HUES6 (cell line): Measurements from ENCODE around the gene CDKAL1.

Experiments used
- H3K27ac ChIP-seq: 2 replicates; pipeline ENCODE4 v1.7.0; 2013; ENCODE audit warnings: low read depth, mild to moderate bottlenecking, low read length, inconsistent platforms
- H3K27me3 ChIP-seq: 2 replicates; pipeline ENCODE4 v1.6.1; 2013; ENCODE audit warnings: low read length; ENCODE audit not compliant: control insufficient read depth, insufficient read depth
- H3K36me3 ChIP-seq: 2 replicates; pipeline ENCODE4 v1.6.1; 2013; ENCODE audit warnings: low read length; ENCODE audit not compliant: control insufficient read depth, insufficient read depth
- H3K4me1 ChIP-seq: 2 replicates; pipeline ENCODE4 v1.6.1; 2013; ENCODE audit warnings: low read length; ENCODE audit not compliant: control insufficient read depth, insufficient read depth
- H3K4me3 ChIP-seq: 2 replicates; pipeline ENCODE4 v1.5.1; 2013; ENCODE audit warnings: low read depth, low read length
- H3K9ac ChIP-seq: one replicate; pipeline ENCODE4 v1.6.1; 2013; ENCODE audit warnings: mild to moderate bottlenecking, low read length
- H3K9me3 ChIP-seq: 2 replicates; pipeline ENCODE4 v1.6.1; 2013; ENCODE audit warnings: low read depth, low read length; ENCODE audit not compliant: control insufficient read depth, insufficient read depth

CDKAL1 gene

GRCh38 chr6:21133901-21134300 is 599.6 kb downstream of the CDKAL1 start:
- no peak overlapping the region for H3K9ac ChIP-seq
- H3K9me3 ChIP-seq = no peaks in the 10 kb centered on the region
- no peaks in the 10 kb centered on the region for H3K27me3 ChIP-seq
- no peaks in the 10 kb centered on the region for H3K36me3 ChIP-seq
- H3K4me1 ChIP-seq = peaks cover 35% of the 10 kb centered on the region
- H3K4me3 ChIP-seq = no peak overlapping the region
- H3K27ac ChIP-seq = no peak overlapping the region

- Histone ChIP-seq H3K27ac (no peak overlapping the region), H3K9me3 (no peaks in the 10 kb centered on the region), H3K4me1 (peaks cover 35% of the 10 kb centered on the region), H3K9ac (no peak overlapping the region), H3K4me3 (no peak overlapping the region), H3K36me3 (no peaks in the 10 kb centered on the region), H3K27me3 (no peaks in the 10 kb centered on the region)
Observed at GRCh38 chr6:21134356-21134755, 600.1 kb downstream of the CDKAL1 start.

- H3K27ac ChIP-seq = no peak overlapping the region
- H3K4me3 ChIP-seq = no peak overlapping the region
- no peaks in the 10 kb centered on the region for H3K27me3 ChIP-seq
- no peaks in the 10 kb centered on the region for H3K9me3 ChIP-seq
- peaks cover 35% of the 10 kb centered on the region for H3K4me1 ChIP-seq
- H3K36me3 ChIP-seq = no peaks in the 10 kb centered on the region
- no peak overlapping the region for H3K9ac ChIP-seq
Observed at GRCh38 chr6:21135484-21136013, 601.3 kb downstream of the CDKAL1 start.

- no peaks in the 10 kb centered on the region for H3K9me3 ChIP-seq
- H3K27me3 ChIP-seq = no peaks in the 10 kb centered on the region
- H3K4me1 ChIP-seq = peaks cover 22% of the 10 kb centered on the region
- H3K27ac ChIP-seq = no peak overlapping the region
- H3K4me3 ChIP-seq = no peak overlapping the region
- H3K9ac ChIP-seq = no peak overlapping the region
- no peaks in the 10 kb centered on the region for H3K36me3 ChIP-seq
Observed at GRCh38 chr6:21137700-21138335, 603.6 kb downstream of the CDKAL1 start.

- H3K9ac ChIP-seq = no peak overlapping the region
- H3K36me3 ChIP-seq = no peaks in the 10 kb centered on the region
- no peaks in the 10 kb centered on the region for H3K9me3 ChIP-seq
- H3K4me3 ChIP-seq = no peak overlapping the region
- peaks cover 16% of the 10 kb centered on the region for H3K4me1 ChIP-seq
- no peaks in the 10 kb centered on the region for H3K27me3 ChIP-seq
- H3K27ac ChIP-seq = no peak overlapping the region
Observed at GRCh38 chr6:21138336-21139069, 604.2 kb downstream of the CDKAL1 start.

GRCh38 chr6:21140966-21141365 is 606.7 kb downstream of the CDKAL1 start:
- no peak overlapping the region for H3K27ac ChIP-seq
- H3K9me3 ChIP-seq = no peaks in the 10 kb centered on the region
- H3K27me3 ChIP-seq = no peaks in the 10 kb centered on the region
- H3K9ac ChIP-seq = no peak overlapping the region
- H3K4me3 ChIP-seq = no peak overlapping the region
- H3K36me3 ChIP-seq = no peaks in the 10 kb centered on the region
- peaks cover 6% of the 10 kb centered on the region; the same call in 1 of the 2 replicates for H3K4me1 ChIP-seq

GRCh38 chr6:21141616-21142303 is 607.5 kb downstream of the CDKAL1 start:
- no peak overlapping the region for H3K4me3 ChIP-seq
- no peaks in the 10 kb centered on the region for H3K36me3 ChIP-seq
- no peaks in the 10 kb centered on the region for H3K27me3 ChIP-seq
- H3K9me3 ChIP-seq = no peaks in the 10 kb centered on the region
- no peak overlapping the region for H3K27ac ChIP-seq
- peaks cover 6% of the 10 kb centered on the region; the same call in 1 of the 2 replicates for H3K4me1 ChIP-seq
- H3K9ac ChIP-seq = no peak overlapping the region

- Histone ChIP-seq H3K27me3 (no peaks in the 10 kb centered on the region), H3K27ac (no peak overlapping the region), H3K4me3 (no peak overlapping the region), H3K36me3 (no peaks in the 10 kb centered on the region), H3K9ac (no peak overlapping the region), H3K9me3 (no peaks in the 10 kb centered on the region), H3K4me1 (peaks cover 7% of the 10 kb centered on the region; the same call in 1 of the 2 replicates)
Observed at GRCh38 chr6:21142741-21143140, 608.5 kb downstream of the CDKAL1 start.

GRCh38 chr6:21143645-21144044 is 609.4 kb downstream of the CDKAL1 start:
- no peaks in the 10 kb centered on the region for H3K36me3 ChIP-seq
- H3K27ac ChIP-seq = no peak overlapping the region
- no peak overlapping the region for H3K4me3 ChIP-seq
- no peaks in the 10 kb centered on the region for H3K9me3 ChIP-seq
- H3K9ac ChIP-seq = no peak overlapping the region
- H3K4me1 ChIP-seq = 0 out of 2 replicates have a peak, but pooled peaks cover 4% of the 10 kb centered on the region
- no peaks in the 10 kb centered on the region for H3K27me3 ChIP-seq

GRCh38 chr6:21144928-21145327 is 610.7 kb downstream of the CDKAL1 start:
- Histone ChIP-seq H3K36me3 (no peaks in the 10 kb centered on the region), H3K9ac (no peak overlapping the region), H3K9me3 (no peaks in the 10 kb centered on the region), H3K27ac (no peak overlapping the region), H3K4me1 (0 out of 2 replicates have a peak, but pooled peaks cover 4% of the 10 kb centered on the region), H3K27me3 (no peaks in the 10 kb centered on the region), H3K4me3 (no peak overlapping the region)

GRCh38 chr6:21147995-21148394 is 613.7 kb downstream of the CDKAL1 start:
- 0 out of 2 replicates have a peak, but pooled peaks cover 4% of the 10 kb centered on the region for H3K4me1 ChIP-seq
- no peak overlapping the region for H3K4me3 ChIP-seq
- H3K9ac ChIP-seq = no peak overlapping the region
- H3K27me3 ChIP-seq = no peaks in the 10 kb centered on the region
- H3K27ac ChIP-seq = no peak overlapping the region
- no peaks in the 10 kb centered on the region for H3K36me3 ChIP-seq
- no peaks in the 10 kb centered on the region for H3K9me3 ChIP-seq
